HepG2 (cell line): Measurements from ENCODE around the gene DNAJB11. TPM values are rescaled to one million over a fixed set of nuclear protein-coding genes. Genes with fewer than 3 reads are reported as not detected.
A peak's percentile ranks its signal among the peaks of the same experiment; 100 is the strongest.

ENCODE experiments used
- CREBL2 ChIP-seq: sonication (generic); formaldehyde crosslinking; IDR thresholded peaks from 2 replicates; pipeline ENCODE4 v1.8.1; 2023; ENCODE audit warnings: missing genetic modification reagents, mild to moderate bottlenecking, borderline replicate concordance
- FOXJ3 ChIP-seq: sonication (generic); formaldehyde crosslinking; IDR thresholded peaks from 2 replicates; pipeline ENCODE4 v1.4.0; 2020; ENCODE audit warnings: missing genetic modification reagents, mild to moderate bottlenecking, borderline replicate concordance
- HMG20A ChIP-seq: IDR thresholded peaks from 2 replicates; pipeline ENCODE4 v1.6.1; 2016; ENCODE audit warnings: borderline replicate concordance
- HNF4A ChIP-seq: sonication (generic); formaldehyde crosslinking; IDR thresholded peaks from 2 replicates; pipeline ENCODE4 v1.4.0; 2020; ENCODE audit warnings: missing genetic modification reagents
- MAZ ChIP-seq, 2 experiments: sonication (generic) in 1 of 2; formaldehyde crosslinking in 1 of 2; IDR thresholded peaks; 2 replicates each; pipeline versions ENCODE4 v1.5.0 to v1.6.1; 2012 to 2020; ENCODE audit warnings: low read depth in 2 of 2, mild to moderate bottlenecking in 2 of 2, borderline replicate concordance in 1 of 2, improper control_type of control experiment in 1 of 2, low read length in 1 of 2, missing genetic modification reagents in 1 of 2, moderate library complexity in 1 of 2
- NR2F2 ChIP-seq: IDR thresholded peaks from 2 replicates; pipeline ENCODE4 v1.6.1; 2012; ENCODE audit warnings: low read depth, inconsistent platforms, borderline replicate concordance
- NR2F6 ChIP-seq, 2 experiments: IDR thresholded peaks; 2 replicates each; pipeline ENCODE4 v1.6.1; 2016; ENCODE audit warnings: antibody characterized with exemption in 1 of 2, mild to moderate bottlenecking in 1 of 2
- ZNF20 ChIP-seq: sonication (generic); formaldehyde crosslinking; IDR thresholded peaks from 2 replicates; pipeline ENCODE4 v1.4.0; 2020; ENCODE audit warnings: mild to moderate bottlenecking, moderate library complexity, missing genetic modification reagents
- ZNF766 ChIP-seq: sonication (generic); formaldehyde crosslinking; IDR thresholded peaks from 2 replicates; pipeline ENCODE4 v1.5.0; 2020; ENCODE audit warnings: missing genetic modification reagents, borderline replicate concordance
- ZNF768 ChIP-seq: sonication (generic); formaldehyde crosslinking; IDR thresholded peaks from 2 replicates; pipeline ENCODE4 v1.4.0; 2020; ENCODE audit warnings: missing genetic modification reagents
- polyA plus RNA-seq, 8 experiments: library from polyadenylated mRNA; depleted of rRNA in 3 of 8; stranded (reverse) in 7 of 8; unstranded in 1 of 8; fragments of >200 nt; fragmentation: Illumina TruSeq in 4 of 8; extraction: Trizol in 4 of 8; gene quantifications; 2 replicates each; pipeline versions ENCODE4 v1.2.1 to v1.2.3, GENCODE V29; 2011 to 2016; ENCODE audit warnings: low read depth in 4 of 8, missing spikeins in 1 of 8, mixed read lengths in 1 of 8; ENCODE audit not compliant: insufficient read depth in 1 of 8
- total RNA-seq, 5 experiments: library from RNA; depleted of rRNA; stranded (reverse); fragments of >200 nt; fragmentation: Illumina TruSeq; extraction: Trizol; gene quantifications; 2 replicates each; pipeline ENCODE4 v1.2.3, GENCODE V29; 2016; ENCODE audit warnings: low read depth in 1 of 5
- TF ChIP-seq, protein P1 (sequence below): sonication (generic); formaldehyde crosslinking; IDR thresholded peaks from 2 replicates; pipeline ENCODE4 v1.9.0; 2022; ENCODE audit warnings: missing genetic modification reagents, mild to moderate bottlenecking, borderline replicate concordance
- TF ChIP-seq, protein P2 (sequence below): sonication (generic); formaldehyde crosslinking; IDR thresholded peaks from 2 replicates; pipeline ENCODE4 v1.8.1; 2022; ENCODE audit warnings: mild to moderate bottlenecking, missing genetic modification reagents
- TF ChIP-seq, protein P3 (sequence below): sonication (generic); formaldehyde crosslinking; IDR thresholded peaks from 2 replicates; pipeline ENCODE4 v1.9.0; 2021; ENCODE audit warnings: missing genetic modification reagents, borderline replicate concordance

DNAJB11 gene
- total and polyA plus RNA-seq, 2 of the 13 experiments (the other 11 are each of a cell fraction or from before 2014, with no cell fraction given), result 41.0 to 132 TPM

DNA sequence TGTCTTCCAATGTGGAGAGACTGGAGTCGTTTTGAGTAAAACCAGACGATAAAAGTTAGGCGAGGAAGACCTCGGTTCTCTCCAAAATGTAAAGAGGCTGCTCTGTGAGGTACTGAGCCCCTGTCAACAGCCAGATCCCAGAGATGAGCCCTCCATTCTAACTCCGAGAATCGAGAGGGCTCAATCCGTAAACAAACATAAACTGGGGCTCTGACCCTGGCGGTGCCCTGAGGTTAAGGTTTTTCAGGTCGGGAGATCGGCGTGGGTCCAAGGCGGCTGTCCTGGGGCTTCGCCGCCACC, 3.8 kb upstream of the DNAJB11 start (continued):
- TF ChIP-seq, protein P1, sequence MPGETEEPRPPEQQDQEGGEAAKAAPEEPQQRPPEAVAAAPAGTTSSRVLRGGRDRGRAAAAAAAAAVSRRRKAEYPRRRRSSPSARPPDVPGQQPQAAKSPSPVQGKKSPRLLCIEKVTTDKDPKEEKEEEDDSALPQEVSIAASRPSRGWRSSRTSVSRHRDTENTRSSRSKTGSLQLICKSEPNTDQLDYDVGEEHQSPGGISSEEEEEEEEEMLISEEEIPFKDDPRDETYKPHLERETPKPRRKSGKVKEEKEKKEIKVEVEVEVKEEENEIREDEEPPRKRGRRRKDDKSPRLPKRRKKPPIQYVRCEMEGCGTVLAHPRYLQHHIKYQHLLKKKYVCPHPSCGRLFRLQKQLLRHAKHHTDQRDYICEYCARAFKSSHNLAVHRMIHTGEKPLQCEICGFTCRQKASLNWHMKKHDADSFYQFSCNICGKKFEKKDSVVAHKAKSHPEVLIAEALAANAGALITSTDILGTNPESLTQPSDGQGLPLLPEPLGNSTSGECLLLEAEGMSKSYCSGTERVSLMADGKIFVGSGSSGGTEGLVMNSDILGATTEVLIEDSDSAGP, result no peak; the same call in 1 of the 2 replicates
- TF ChIP-seq, protein P2, sequence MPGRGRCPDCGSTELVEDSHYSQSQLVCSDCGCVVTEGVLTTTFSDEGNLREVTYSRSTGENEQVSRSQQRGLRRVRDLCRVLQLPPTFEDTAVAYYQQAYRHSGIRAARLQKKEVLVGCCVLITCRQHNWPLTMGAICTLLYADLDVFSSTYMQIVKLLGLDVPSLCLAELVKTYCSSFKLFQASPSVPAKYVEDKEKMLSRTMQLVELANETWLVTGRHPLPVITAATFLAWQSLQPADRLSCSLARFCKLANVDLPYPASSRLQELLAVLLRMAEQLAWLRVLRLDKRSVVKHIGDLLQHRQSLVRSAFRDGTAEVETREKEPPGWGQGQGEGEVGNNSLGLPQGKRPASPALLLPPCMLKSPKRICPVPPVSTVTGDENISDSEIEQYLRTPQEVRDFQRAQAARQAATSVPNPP (CRISPR knock-in tag), result no peak
- TF ChIP-seq CREBL2 (CRISPR knock-in tag) (no peak), ZNF768 (CRISPR knock-in tag) (no peak), ZNF766 (no peak), MAZ (IDR thresholded peaks at IDR 0.05; ENCODE audit: borderline replicate concordance, low read depth, low read length) (no peak), MAZ (CRISPR knock-in tag; IDR thresholded peaks at IDR 0.05; ENCODE audit: low read depth) (no peak), NR2F6 (IDR thresholded peaks at IDR 0.05) (peak; percentile 12; the same call in 1 of the 2 replicates), NR2F6 (CRISPR knock-in tag; IDR thresholded peaks at IDR 0.05) (no peak), FOXJ3 (no peak), HMG20A (CRISPR knock-in tag) (no peak), ZNF20 (no peak), HNF4A (CRISPR knock-in tag) (peak; percentile 6; the same call in 1 of the 2 replicates), NR2F2 (0 out of 2 replicates have a peak, but pooled peaks have one; percentile 11)
- TF ChIP-seq, protein P3, sequence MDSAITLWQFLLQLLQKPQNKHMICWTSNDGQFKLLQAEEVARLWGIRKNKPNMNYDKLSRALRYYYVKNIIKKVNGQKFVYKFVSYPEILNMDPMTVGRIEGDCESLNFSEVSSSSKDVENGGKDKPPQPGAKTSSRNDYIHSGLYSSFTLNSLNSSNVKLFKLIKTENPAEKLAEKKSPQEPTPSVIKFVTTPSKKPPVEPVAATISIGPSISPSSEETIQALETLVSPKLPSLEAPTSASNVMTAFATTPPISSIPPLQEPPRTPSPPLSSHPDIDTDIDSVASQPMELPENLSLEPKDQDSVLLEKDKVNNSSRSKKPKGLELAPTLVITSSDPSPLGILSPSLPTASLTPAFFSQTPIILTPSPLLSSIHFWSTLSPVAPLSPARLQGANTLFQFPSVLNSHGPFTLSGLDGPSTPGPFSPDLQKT (CRISPR knock-in tag), result no peak
